HG03558 (cell line): Measurements from ENCODE around the gene USP44.

ENCODE experiments used
- ATAC-seq: cut with Tn5 transposase; IDR thresholded peaks from one replicate; pipeline ENCODE4 v1.9.1; 2021; ENCODE audit warnings: moderate number of reproducible peaks; ENCODE audit not compliant: unreplicated experiment; ENCODE audit errors: extremely low read depth

The USP44 gene

GRCh38 chr12:95548539-95549391, 2.5 kb downstream of the USP44 start:
- no peak for ATAC-seq

- ATAC-seq: no peak
These were observed 3.2 kb downstream of the USP44 start for GRCh38 chr12:95548056-95548538.

DNA sequence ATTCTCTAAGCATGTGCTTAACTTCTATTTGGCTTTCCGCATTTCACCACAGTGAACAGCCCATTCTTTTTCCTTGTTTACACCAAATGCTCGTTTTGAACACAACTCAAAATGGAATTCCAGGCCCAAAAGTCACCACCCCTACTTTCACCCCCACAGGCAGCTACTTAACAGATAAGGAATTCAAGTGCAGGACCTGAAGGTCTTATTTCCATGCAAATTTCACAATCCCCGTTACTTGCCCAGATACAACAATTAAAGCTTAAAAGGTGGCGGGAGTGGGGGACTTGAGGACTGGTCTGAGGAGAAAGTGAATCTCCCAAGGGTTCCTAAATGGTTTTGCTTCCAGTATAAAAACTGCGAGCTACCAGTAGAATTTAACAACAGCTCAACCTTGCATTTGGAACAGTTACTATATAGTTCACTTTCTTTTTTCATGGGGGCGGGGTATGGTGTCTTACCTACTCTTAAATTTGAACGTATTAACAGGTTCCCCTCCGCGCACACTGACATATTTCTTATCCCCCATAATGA, 3.7 kb downstream of the USP44 start:
- ATAC-seq: no peak

- no peak for ATAC-seq
These were observed 4.8 kb downstream of the USP44 start for GRCh38 chr12:95546491-95546813.

DNA sequence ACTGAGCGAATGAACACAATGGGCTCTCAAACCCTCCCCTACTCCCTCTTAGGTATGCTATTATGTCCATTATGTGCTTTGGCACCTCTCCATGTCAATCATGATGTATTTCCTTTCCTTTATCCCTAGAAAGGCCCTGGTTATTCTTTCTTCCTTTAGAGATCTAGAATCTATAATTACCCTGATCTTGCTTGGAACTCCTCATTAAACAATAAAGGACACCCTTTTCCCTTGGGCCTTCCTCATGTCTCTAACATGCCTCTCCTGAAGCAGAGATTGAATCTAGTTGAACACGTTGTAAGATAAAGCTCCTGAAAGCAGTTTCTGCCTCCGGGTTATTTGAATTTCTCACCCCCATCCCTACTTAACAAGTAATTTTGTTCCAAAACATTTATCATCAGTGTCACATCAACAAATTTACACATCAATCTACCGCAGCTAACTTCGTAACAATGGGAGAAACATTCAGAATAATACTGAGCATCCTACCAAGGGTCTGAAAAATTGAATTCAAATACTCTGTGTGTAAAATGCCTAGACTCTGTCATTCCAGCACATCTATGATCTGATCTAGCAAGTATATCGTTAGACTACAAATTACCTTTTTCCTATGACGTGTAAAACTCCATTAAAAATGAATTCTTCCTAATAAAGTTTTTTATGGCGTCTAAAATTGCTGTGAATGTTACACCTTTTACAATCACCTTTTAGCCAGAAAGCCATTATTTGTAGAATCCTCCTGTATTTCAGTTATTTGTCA, 5.4 kb downstream of the USP44 start:
- no peak for ATAC-seq

DNA sequence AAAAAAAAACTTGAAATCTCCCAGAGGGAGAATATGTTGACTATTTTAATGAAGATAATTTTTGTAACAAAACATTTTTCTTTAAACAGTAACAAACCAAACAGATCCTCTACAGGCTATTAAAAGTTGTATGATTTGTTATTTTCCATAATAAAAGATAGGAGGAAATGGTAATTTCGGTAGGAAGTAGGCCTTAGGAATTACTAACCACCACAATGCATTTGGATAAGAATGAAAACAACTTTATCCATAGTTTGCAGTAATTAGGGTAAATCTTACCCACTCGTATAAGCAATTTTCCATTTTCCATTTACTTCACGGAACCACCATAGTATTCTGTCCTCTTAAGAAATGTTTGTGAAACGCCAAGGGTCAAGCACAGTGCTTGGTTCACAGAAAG, 6.0 kb downstream of the USP44 start:
- no peak for ATAC-seq

- ATAC-seq: no peak
These were observed 6.5 kb downstream of the USP44 start for GRCh38 chr12:95544756-95545155.

- no peak for ATAC-seq
These were observed 8.0 kb downstream of the USP44 start for GRCh38 chr12:95543305-95543704.

GRCh38 chr12:95541436-95541835, 9.8 kb downstream of the USP44 start:
- ATAC-seq: no peak

GRCh38 chr12:95538656-95539055, 12.6 kb downstream of the USP44 start:
- ATAC-seq: no peak

DNA sequence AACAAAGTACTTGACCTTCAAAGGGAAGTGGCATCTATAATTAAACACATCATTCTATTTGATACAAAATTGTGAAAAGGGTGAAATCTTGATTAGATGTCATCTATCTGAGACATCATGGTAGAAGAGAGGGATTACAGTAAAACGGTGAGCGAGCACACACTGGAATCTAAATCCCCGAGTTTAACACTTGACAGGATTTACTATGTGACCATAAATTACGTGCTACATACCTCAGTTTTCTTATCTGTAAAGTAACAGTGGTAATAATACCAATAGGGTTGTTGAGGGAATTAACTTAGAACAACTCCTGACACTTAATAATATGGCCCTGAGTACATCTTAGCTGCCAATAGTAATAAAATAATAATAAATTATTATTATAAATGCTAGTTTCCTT, 13.3 kb downstream of the USP44 start:
- ATAC-seq: no peak

DNA sequence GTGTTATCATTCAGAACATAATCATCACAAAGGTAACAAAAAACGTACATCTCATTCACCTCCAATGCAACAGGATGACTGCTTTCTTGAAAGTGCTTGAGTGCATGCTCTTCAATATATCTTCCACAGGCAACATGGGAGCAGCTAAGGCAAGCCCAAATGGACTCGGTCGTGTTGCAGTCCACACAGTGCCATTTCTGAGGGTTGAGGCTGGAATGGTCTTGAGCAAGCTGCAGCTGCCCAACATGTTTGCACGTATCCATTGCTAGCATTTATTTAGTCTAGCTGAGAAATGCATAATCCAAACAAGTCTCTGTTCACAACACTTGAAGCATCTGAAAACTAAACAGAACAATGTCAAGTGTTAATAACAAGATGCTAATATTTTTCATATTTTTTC, 17.3 kb downstream of the USP44 start:
- no peak for ATAC-seq

GRCh38 chr12:95532851-95533250, 18.4 kb downstream of the USP44 start:
- no peak for ATAC-seq

GRCh38 chr12:95529693-95530225, 21.5 kb downstream of the USP44 start:
- ATAC-seq: no peak

DNA sequence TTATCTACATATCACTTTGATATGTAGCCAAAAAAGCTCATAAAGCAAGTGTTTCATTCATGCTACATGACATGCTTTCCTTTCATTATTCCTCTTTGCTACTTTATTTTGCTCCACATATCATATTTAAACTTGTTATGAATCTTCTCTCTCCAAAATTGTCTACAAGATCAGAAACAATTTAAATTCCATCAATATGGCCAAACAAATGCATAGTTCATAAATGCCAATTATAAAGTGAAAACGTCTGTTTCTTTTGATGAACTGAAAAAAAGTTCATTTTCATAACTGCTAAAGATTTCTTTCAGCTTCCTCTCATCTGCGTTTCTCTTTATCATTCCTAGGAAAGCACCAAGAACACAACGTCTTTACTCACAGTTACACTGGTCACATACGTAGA, 22.8 kb downstream of the USP44 start:
- ATAC-seq: no peak

DNA sequence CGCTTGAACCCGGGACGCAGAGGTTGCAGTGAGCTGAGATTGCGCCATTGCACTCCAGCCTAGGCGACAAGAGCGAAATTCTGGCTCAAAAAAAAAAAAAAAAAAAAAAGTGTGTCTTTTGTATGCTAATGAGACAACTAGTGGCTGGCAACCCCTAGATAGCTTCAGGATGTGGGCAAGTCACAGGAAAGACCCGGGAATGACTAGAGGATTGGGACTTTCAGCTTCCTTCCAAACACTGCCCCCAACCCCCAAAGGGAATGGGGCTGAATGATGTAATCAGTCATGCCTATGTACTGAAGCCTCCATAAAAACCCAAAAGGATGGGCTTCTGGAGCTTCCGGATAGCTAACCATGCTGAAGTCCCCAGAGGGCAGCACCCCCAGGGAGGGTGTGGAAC, 28.6 kb downstream of the USP44 start:
- ATAC-seq: no peak

GRCh38 chr12:95520816-95521215, 30.5 kb downstream of the USP44 start:
- ATAC-seq: no peak

DNA sequence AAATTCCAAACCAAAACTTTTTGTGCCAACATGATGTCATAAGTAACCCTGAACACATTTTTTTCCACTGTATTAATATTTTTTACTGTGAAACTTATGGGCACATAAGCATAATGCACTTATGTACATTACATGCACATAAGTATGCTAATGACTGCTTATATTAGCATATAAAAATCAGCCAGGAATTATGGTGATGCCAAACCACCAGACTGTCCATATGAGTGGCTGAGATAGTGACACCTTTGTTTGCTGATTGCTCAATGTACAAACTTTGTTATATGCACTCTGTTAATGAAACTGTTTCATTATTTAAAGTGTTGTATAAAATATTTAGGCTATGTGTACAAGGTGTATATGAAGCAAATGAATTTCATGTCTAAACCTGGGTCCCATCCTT, 32.3 kb downstream of the USP44 start:
- no peak for ATAC-seq

GRCh38 chr12:95517246-95517645, 34.0 kb downstream of the USP44 start:
- no peak for ATAC-seq

- no peak for ATAC-seq
These were observed 34.5 kb downstream of the USP44 start for GRCh38 chr12:95516757-95517156.

DNA sequence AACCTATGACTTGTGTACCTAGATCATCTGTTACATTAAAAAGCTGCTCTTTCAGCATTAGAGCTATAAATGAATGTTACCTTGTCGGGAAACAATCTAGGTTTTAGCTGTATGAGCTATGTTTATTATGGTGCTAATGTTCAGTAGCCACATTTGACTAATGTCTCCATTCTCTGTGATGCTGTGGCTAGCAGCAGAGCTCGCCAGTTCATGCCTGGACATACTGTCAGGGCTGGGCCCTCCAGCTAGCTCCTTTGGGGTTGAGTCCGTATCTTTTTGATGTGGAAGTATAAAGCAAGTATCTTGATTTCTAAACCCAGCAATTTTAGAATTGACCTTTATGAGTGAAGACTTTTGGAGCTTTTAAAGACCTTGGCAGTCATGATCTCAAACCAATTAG, 36.1 kb downstream of the USP44 start:
- no peak for ATAC-seq
